ENCODE measurements around the gene NFIC.

The NFIC gene

DNA sequence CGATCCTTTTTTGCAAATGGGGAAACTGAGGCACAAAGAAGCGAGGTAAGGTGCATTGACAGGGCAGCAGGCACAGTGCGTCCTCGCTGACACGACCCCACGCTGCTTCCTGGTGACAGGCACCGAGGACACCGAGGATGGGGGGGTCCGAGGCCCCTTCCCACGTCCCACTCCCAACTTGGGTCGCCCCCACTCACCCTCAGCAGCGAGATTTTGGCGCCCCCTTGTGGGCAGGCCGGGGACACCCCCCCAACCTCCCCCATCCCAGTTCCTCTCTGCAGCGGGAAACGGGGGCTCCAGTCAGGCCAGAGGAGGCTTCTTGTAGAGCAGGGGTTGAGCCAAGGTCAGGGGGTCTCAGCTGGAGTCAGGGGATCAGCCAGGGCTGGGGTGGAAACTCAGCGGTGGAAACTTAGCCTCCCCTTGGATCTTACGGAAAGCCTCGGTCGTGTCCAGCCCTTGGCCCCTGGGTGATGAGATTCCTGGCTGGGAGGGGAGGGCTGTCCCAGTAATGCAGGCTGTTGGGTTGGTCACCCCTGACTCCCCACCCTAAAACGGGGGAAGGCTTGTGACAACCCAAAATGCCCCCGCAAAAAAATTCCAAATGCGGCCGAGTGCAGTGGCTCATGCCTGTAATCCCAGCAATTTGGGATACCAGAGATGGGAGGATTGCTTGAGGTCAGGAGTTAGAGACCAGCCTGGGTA lies 105.7 kb downstream of the NFIC start:
- no peak for DNase-seq

DNA sequence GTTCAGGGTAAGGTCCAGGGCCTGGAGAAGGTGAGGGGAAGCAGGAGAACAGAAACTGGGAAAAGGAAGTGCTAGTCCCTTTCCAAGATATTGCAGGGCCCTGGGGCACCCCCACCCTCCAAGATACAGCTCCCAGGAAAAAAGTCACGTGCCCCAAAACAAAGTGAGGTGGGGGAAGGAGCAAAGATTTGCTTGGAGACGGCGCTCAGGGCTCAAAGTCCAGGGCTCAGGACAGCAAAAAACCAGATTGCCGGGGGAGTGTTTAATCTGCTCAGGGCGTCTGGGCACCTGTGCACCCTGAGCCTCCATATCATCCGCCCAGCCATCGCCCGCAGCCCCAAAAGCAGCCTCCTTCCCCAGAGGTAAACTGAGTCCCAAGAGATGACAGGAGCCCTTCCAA lies 107.6 kb downstream of the NFIC start:
- DNase-seq: no peak

DNA sequence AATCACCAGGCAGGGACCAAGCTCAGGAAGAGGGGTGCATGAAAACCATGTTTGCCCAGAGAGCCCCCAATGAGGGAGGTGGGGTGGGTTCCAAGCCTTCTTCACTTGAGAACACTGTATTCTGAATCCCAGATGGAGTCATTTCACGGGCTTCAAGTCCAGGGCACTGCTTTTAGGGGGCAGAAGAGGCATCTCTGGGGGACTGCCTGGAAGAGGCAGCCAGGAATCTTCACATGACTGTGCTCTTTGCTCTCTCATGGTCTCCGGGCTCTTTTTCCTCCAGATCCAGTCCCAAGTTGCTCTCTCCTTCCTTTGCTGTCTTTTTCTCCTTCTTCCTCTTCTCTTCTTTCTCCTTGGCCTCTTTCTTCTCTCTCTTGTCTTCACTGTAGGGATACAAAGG lies 108.2 kb downstream of the NFIC start:
- DNase-seq: no peak

DNA sequence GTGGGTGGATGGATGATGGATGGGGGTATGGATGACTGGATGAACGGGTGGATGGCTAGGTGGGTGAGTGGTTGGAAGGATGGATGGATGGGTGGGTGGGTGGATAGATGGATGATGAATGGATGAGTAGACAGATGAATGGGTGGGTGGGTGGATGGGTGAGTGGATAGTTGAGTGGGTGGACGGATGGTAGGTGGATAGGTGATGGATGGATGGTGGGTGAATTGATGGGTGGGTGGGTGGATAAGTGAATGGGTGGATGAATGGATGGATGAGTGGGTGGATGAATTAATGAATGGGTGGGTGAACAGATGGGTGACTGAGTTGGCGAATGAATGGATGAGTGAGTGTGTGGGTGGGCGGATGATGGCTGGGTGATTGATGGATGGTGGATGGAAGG lies 109.1 kb downstream of the NFIC start:
- DNase-seq: no peak

DNA sequence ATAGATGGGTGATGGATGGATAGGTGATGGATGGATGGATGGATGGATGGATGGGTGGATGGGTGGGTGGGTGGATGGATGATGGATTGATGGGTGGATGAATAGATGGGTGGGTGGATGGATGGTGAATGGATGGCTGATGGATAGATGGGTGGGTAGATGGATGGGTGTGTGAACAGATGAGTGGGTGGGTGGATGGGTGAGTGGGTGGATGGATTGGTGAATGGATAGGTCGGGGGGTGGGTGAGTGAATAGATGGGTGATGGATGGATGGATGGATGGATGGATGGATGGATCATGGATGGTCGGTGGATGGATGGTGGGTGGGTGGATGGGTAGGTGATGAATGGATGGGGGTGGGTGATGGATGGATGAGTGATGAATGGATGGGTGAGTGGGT lies 110.4 kb downstream of the NFIC start:
- DNase-seq: no peak

DNA sequence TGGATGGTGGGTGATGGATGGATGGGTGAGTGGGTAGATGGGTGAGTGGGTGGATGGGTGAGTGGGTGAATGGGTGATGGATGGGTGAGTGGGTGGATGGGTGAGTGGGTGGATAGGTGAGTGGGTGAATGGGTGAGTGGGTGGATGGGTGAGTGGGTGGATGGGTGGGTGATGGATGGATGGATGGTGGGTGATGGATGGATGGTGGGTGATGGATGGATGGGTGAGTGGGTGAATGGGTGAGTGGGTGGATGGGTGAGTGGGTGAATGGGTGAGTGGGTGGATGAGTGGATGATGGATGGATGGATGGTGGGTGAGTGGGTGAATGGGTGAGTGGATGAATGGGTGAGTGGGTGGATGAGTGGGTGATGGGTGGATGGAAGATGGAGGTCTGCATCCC lies 111.1 kb downstream of the NFIC start:
- DNase-seq: no peak

DNA sequence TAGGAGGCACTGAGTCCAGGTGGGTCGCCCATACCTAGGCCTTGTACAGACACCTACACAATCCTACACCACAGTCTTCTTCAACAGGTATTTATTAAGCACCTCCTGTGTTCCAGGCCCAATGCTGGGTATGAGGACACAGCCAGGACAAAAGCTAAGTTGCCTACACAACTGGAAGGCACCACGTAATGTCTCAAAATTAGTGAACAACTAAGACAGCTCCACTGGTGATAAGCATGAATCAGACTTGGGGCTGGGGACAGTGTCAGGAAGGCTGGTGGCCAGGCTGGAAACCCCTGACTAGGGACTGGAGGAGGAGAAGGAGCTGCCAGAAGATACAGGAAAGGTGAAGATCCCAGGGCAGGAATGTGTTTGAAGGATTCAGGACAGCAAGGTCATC lies 111.6 kb downstream of the NFIC start:
- DNase-seq: no peak

DNA sequence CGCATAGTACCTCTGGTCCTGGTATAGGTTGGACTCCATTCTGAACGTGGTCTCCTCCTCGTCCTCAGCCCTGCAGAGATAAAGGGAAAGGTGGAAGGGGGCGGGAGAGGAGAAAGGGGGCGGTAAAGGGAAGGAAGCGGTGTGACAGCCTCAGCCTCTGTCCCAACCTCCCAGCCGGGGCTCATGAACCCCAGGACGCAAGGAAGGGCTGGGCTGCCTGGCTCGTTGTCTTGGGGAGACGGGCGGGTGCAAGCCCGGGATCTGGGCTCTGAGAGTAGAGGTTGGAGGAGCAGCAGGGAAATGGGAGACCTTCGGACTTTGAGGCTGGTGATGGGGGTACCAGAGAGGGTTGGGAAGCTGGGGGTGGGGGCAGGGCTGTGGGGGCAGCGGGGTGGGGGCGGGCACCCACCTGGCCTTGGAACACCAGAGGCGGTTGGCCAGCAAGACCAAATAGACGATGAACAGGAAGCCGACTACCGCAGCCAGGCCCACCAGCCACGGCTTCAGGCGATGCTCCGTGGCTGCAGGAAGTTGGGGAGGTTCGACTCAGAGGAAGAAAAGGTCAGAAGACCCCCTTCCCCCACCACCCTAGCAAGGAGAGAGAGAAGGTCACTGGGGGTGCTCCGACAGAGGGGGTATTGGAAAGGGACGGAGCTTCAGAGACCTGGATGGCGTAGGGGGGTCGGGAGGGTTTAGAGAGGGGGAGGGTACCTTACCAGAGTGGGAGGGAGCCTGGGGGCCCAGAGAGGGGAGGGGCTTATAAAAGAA lies 112.2 kb downstream of the NFIC start:
- DNase-seq: no peak

DNA sequence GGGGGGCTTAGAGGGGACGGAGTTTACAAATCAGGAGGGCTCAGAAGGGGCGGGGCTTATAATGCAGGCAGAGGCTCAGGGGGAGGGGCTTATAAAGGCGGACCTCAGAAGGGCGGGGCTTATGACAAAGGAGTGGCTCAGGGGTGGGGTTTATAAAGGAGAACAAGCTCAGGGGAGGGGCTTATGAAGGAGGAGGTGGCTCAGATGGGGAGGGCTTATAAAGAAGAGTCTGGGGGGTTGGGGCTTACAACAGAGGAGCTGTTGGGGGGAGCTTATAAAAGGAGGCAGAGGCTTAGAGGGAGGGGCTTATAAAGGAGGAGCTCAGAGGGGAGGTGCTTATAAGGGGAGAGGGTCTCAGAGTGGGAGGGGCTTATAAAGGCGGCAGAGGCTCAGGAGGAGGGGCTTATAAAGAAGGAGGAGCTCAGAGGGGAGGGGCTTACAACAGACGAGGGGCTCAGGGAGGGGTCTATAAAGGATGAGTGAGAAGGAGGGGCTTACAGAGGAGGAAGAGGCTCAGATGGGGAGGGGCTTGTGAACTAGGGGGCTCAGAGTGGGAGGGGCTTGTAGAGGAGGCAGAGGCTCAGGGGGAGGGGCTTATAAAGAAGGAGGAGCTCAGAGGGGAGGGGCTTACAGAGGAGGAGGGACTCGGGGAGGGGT lies 112.9 kb downstream of the NFIC start:
- no peak for DNase-seq

DNA sequence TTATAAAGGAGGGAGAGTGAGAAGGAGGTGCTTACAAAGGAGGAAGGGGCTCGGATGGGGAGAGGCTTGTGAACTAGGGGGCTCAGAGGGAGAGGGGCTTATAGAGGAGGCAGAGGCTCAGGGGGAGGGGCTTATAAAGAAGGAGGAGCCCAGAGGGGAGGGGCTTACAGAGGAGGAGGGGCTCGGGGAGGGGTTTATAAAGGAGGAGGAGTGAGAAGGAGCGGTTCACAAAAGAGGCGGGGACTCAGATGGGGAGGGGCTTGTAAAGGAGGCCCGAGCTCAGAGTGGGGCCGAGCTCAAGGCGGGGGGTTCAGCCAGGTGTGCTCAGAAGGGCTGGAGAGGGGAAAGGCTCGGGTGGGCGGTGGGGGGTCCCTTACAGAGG lies 113.4 kb downstream of the NFIC start:
- no peak for DNase-seq

DNA sequence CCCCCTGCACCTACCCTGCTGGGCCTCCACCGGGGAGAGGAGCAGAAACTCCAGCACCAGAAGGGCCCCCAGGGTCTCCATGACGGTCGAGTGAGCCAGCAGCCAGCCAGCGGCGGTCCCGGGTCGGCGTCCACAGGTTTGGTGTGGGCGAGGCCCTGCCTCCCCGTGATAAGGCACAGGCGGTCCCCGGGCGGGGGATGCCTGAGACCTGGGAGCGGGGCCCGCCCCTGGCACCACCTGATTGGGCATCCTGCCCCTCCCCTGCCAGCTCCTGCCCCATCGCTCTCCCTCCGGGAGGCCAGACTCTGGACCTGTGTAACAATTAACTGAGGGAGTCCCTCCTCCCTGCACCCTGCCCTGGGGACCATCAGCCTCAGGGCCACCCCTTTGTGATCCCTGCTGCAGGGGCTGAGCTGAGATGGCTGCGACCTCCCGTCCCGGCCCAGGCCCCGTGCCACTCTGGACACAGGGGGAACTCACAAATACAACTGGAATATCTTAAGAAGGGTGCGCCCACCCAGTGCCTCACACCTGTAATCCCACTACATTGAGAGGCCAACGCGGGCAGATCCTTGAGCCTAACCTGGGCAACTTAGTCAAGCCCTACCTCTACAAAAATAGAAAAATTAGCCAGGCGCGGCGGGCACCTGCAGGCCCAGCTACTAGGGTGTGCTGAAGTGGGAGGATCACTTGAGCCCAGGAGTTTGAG lies 114.2 kb downstream of the NFIC start, which contains the start of gene SMIM24:
Gene SMIM24, minus strand, starts transcription at position 143 of the 709 bp plus-strand sequence. Its CDS starts 62 bp downstream, at position 81.
- no peak for DNase-seq

DNA sequence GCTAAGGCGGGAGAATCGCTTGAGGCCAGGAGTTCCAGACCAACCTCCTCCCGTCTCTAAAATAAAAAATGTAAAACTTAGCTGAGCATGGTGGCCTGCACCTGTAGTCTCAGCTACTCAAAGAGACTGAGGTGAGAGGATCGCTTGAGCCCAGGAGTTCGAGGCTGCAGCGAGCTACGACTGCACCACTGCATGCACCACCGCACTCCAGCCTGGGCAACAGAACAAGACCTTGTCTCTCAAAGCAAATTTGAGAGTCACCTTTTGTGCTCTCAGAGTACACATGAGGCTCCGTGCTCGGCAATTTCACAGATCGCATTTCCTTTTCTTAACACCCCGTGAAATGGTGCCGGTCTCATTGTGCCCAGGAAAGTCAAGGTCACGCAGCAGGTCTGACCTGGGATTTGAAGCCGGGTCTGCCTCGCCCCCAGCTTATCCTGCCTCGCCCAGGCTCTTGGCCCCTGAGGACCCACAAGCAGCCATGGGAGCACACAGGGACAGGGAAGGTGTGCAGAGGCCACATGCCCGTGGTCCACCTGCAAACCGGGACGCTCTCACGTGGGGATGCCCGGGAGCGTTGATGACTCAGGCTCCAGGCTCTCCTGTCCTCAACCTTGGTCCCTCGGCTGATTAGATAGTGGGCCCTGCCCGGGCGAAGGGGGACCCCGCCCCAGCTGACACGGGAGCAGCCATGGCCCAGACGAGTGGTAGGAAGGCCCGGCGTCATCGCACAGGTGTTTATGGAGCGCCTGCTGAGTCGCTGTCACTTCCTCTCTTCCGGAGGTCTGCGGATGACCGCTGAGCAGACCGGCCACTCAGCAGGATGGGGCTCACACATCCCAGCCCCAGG lies 115.1 kb downstream of the NFIC start:
- DNase-seq: no peak

DNA sequence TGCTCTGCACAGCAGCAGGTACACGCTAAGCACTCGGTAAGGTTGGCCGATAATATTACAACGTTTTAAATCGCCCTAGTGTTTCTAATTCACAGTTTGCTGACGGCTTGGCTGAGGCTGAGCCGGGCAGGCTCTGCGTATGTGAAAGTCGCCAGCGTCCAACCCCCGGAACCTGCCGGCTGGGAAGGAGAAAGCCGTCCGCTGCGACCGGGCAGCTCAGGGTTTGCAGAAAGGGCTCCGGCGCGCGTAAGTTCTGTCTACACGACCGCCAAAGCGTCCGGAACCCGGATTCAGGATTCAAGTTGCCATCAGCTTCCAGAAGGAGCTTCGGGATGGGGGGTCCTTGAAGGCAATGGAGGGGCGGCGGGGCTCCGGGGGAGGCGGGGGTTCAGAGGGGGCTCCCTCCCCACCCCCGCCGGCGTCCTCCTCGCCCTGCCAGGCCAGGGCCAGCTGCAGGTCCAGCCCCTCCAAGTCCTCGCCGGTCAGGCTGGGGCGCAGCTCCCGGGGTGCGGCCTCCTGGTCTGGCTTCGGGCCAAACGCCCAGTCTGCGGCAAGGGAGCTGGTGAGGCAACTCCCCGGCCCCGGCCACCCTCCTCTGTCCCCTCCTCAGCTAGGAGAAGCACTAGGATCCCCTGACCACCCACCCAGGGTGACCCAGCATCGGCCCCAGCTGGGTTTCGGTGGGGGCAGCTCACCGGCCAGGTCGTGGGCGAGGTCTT lies 116.3 kb downstream of the NFIC start:
- DNase-seq: no peak

DNA sequence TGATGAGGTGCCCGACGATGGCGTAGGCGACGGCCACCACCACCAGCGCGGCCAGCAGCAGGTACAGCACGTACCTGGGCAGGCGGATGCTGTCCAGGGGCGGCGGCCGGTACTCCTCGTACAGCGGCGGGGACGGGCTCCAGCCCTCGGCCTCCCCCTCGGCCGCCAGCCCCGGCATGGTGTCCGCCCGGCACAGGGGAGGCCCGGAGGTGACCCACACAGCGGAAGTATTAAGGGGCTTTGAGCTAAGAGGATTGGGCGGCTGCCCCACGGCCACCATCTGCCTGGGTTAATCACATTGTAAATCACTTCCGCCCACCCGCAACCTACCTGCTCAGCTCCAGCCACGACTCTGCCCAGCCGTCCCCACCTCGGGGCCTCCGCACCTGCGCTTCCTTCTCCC lies 116.8 kb downstream of the NFIC start, which contains the start of gene SMIM44:
Gene SMIM44, minus strand, starts transcription at position 216 of the 403 bp plus-strand sequence. Its CDS starts 38 bp downstream, at position 178.
- no peak for DNase-seq

DNA sequence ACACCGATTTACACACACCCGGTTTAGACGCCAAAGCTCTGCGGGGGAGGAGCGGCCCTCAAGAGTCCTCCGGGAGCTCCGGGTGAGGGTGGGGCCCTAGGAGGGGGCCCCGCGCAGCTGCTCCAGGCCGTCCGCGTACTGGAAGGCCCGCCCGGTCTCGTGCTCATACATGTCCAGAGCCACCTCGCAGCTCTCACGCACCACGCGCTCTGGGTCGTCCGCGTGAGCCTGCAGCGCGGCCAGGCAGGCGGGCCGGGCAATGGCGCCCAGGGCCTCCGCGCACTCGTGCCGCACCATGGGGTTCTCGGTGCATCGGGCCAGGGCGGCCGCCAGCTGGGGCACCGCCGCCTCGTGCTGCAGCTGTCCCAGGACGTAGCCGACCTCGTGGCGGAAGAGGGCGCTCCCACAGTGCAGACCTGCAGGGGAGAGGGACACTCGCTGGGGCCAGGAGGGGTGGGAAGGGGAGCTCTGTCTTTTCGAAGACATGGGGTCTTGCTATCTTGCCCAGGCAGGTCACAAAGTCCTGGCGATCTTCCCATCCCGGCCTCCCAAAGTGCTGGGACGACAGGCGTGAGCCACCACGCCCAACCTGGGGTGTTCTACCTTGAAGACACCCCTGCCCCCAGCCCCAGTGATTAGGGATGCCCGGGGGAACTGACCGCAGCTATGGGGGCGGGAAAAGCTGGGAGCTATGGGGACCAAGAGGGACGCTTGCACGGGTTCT lies 125.2 kb downstream of the NFIC start:
- no peak for DNase-seq

DNA sequence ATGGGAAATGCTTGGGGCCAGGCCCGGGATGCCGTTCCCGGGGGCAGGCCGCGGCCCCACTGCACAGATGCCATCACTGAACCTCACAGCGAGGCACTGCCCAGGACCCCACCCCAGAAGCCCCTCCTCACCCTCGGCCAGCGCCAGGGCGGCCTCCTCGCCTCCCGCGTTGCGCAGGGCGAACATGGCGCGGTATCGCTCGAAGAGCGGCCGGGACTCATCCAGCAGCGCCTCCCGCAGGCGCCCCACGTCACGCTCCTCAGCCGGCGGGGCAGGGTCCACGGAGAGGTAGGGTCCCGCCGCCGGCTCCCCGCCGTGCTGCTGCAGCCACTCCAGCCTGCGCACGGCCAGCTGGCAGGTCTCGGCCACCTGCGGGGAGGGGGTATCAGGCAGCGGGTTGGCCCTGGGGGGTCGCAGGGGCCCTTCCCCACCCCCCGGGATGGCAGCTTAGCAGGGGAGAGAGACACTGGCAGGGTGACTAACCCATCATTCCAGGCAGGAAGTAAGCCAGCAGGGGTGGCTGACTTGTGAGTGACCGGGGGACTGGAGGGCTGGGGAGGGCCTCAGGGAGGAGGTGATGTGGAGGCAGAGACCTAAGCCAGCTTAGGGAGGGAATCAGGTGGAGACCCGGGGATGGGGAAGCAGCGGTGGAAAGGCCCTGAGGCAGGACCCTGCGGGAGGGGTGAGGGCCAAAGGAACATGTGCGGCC lies 125.9 kb downstream of the NFIC start:
- DNase-seq: no peak

DNA sequence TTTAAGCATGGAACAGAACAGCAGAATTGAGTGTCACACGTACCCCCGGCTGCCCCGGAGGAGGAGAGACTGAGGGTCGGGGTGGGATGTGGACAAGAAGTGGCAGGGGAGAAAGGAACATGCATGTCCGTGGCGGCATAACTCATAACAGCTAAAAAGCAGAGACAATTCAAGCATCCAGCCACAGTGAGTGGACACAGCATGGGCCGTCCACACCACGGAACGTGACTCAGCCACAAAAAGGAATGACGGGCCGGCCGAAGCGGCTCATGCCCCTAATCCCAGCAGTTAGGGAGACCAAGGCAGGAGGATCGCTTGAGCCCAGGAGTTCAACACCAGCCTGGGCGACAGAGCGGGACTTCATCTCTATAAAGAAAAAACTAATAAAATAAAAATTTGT lies 126.5 kb downstream of the NFIC start:
- no peak for DNase-seq

DNA sequence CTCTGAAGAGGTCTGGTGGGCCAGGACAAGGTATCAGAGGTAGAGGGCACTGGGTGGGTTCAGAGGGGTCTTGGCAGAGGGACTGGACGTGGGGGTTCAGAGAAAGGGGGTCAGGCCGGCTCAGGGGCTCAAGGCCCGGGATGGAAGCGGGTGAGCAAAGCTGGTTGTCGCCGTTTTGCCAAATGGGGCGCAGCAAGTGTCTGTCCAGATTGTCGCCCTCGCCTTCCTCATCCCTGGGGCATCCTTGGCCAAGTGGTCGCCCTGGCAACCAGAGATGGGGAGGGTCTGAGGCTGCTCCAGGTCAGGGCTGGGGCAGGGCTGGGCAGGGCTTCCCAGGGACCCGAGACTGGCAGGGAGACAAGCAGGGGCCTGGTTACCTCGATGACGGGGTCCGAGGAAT lies 127.3 kb downstream of the NFIC start:
- DNase-seq: no peak

DNA sequence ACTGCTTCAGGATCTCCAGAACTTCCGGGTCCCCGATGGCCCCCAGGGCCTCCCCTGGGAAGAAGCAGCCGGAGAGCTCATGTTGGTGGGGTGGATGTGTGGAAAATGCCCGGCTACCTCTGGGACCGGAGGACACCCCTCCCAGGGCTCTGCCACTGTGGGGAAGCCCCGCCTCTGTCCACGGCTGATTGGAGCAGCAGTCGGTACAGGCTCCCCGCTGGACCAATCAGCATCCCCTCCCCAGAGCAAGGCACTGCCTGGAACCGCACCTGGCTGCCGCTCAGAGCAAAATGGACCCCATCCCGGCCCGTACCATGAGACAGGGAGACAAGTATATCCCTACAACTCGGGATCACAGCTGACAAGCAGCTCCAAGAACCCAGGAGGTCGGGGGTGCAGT lies 127.7 kb downstream of the NFIC start:
- DNase-seq: no peak

DNA sequence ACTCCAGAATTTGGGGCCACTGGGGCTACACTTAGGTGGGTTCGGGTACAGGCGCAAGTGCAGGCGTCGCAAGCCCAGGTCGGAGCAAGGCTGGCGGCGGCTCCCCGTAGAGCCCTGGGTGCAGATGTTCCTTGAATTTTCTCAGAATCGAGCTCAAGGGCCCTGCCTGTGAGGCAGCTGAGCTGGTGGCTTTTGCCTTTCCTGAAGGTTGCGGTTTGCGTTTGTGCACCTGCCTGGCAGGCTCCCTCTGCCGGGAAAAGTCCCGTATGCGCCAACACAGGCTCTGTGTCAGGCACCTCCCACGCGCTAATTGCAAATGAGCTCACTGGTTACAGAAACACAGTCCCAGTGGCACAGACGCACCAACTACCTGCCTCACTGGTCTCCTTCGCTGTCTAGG lies 128.2 kb downstream of the NFIC start:
- DNase-seq: no peak

Data from NCI-H510A treated with DMSO at 0.1 percent for 48 hours (cell line).